Amniotic epithelial cell (primary cell): ENCODE measurements around the gene GPR161.

ENCODE experiments used
- DNase-seq: peaks from one replicate; pipeline ENCODE4 v3.0.0-alpha.2; 2010; ENCODE audit warnings: low read depth

GPR161 gene

DNA sequence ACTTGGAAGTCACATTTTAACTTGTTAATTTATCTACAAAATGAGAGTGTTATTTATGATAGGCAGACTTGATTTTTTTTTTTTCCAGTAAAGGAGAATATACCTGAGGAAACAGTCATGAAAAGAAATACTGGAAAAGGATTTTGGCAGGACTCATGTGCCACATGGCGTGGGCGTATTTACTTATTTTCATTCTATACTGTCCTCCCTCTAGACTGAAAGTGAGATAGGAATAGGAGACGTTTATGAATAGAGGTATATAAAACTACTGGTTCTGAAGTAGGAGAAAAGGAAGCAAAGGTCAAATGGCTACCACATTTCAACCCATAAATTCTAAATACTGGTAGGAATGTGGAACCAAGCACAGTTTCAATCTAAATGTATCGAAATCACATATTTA lies 105.1 kb downstream of the GPR161 start:
- no peak for DNase-seq

DNA sequence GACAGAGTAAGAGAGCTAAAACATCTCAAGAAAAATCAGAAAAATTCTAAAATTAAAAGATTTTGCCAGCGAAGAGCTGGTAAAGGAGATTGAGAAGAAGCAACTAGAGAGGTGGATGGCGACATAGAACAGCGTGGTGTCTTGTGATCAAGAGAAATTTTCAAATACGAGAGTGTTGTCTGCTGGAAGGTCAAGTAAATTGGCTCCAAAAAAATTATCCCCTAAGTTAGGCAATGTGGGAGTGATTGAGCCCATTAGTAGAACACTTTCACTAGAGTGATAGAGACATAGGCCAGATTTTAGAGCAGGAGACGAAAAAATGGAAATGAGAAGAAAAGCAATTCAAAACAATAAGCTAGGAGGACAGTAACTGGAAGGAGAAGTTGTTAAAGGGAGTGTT lies 105.5 kb downstream of the GPR161 start:
- no peak for DNase-seq
